ENCODE measurements around the gene CMKLR1. TPM values are rescaled to one million over a fixed set of nuclear protein-coding genes. Genes with fewer than 3 reads are reported as not detected.

CMKLR1 gene
- total and polyA plus RNA-seq, 2 experiments from 2014 or later, result 0.06 TPM; not detected in 1

- Histone ChIP-seq H3K36me3 (no peaks in the 10 kb centered on the region), H3K27ac (no peak overlapping the region), H3K27me3 (no peaks in the 10 kb centered on the region), H3K4me1 (ENCODE audit: low read depth) (peaks cover 8% of the 10 kb centered on the region), H3K9me3 (ENCODE audit: low read depth) (no peaks in the 10 kb centered on the region), H3K4me3 (no peak overlapping the region)
- no peak for TF ChIP-seq CTCF (IDR thresholded peaks at IDR 0.05; ENCODE audit: low read depth, low read length)
- peak; percentile 12 to 21 for DNase-seq (ENCODE audit: low read depth in 1 of 2, low spot score in 1 of 2)
Observed at GRCh38 chr12:108304633-108305032, 34.5 kb downstream of the CMKLR1 start.

GRCh38 chr12:108303703-108304102 is 35.4 kb downstream of the CMKLR1 start:
- H3K4me1 ChIP-seq (ENCODE audit: low read depth), result peaks cover 8% of the 10 kb centered on the region
- no peak overlapping the region for H3K4me3 ChIP-seq
- no peak for TF ChIP-seq CTCF (IDR thresholded peaks at IDR 0.05; ENCODE audit: low read depth, low read length)
- no peak overlapping the region for H3K27ac ChIP-seq
- no peaks in the 10 kb centered on the region for H3K27me3 ChIP-seq
- no peak for DNase-seq (ENCODE audit: low read depth in 1 of 2, low spot score in 1 of 2)
- H3K36me3 ChIP-seq, result no peaks in the 10 kb centered on the region
- H3K9me3 ChIP-seq (ENCODE audit: low read depth), result no peaks in the 10 kb centered on the region

- Histone ChIP-seq H3K4me1 (ENCODE audit: low read depth) (peaks cover 8% of the 10 kb centered on the region), H3K9me3 (ENCODE audit: low read depth) (no peaks in the 10 kb centered on the region), H3K4me3 (no peak overlapping the region), H3K27me3 (no peaks in the 10 kb centered on the region), H3K36me3 (no peaks in the 10 kb centered on the region), H3K27ac (no peak overlapping the region)
- TF ChIP-seq CTCF (IDR thresholded peaks at IDR 0.05; ENCODE audit: low read depth, low read length), result no peak
- peak in 1 of 2 donors; percentile 54 for DNase-seq (ENCODE audit: low read depth in 1 of 2, low spot score in 1 of 2)
Observed at GRCh38 chr12:108302403-108303311, 36.5 kb downstream of the CMKLR1 start.

GRCh38 chr12:108302016-108302402 is 37.1 kb downstream of the CMKLR1 start:
- Histone ChIP-seq H3K9me3 (ENCODE audit: low read depth) (no peaks in the 10 kb centered on the region), H3K27ac (no peak overlapping the region), H3K36me3 (no peaks in the 10 kb centered on the region), H3K27me3 (no peaks in the 10 kb centered on the region), H3K4me3 (no peak overlapping the region), H3K4me1 (ENCODE audit: low read depth) (peaks cover 8% of the 10 kb centered on the region)
- no peak for TF ChIP-seq CTCF (IDR thresholded peaks at IDR 0.05; ENCODE audit: low read depth, low read length)
- DNase-seq (ENCODE audit: low read depth in 1 of 2, low spot score in 1 of 2), result no peak

GRCh38 chr12:108301346-108301745 is 37.8 kb downstream of the CMKLR1 start:
- Histone ChIP-seq H3K4me3 (no peak overlapping the region), H3K36me3 (no peaks in the 10 kb centered on the region), H3K4me1 (ENCODE audit: low read depth) (peaks cover 8% of the 10 kb centered on the region), H3K9me3 (ENCODE audit: low read depth) (no peaks in the 10 kb centered on the region), H3K27ac (no peak overlapping the region), H3K27me3 (no peaks in the 10 kb centered on the region)
- no peak for DNase-seq (ENCODE audit: low read depth in 1 of 2, low spot score in 1 of 2)
- TF ChIP-seq CTCF (IDR thresholded peaks at IDR 0.05; ENCODE audit: low read depth, low read length), result no peak
